GM23338 (cell line): ENCODE results near the gene SPI1. TPM values are rescaled to one million over a fixed set of nuclear protein-coding genes. Genes with fewer than 3 reads are reported as not detected.

Source experiments
- ATAC-seq: fragments of 200-7000 bp; cut with Tn5 transposase; 3 replicates; pipeline ENCODE4 v1.9.1; 2020
- DNase-seq: peaks from one replicate; pipeline ENCODE4 v3.0.0-alpha.2; 2015; ENCODE audit warnings: low spot score
- H2AFZ ChIP-seq: fragments of 200-600 bp; sonication (generic); 2 replicates; pipeline ENCODE4 v1.8.0; 2016; ENCODE audit warnings: antibody characterized with exemption, mild to moderate bottlenecking, moderate library complexity
- H3F3A ChIP-seq: fragments of 200-600 bp; sonication (generic); replicated peaks from 2 replicates; pipeline ENCODE4 v1.8.0; 2017; ENCODE audit warnings: antibody characterized with exemption, mixed run types, low read depth
- H3K27ac ChIP-seq: fragments of 200-600 bp; sonication (generic); 2 replicates; pipeline ENCODE4 v1.6.1; 2016; ENCODE audit warnings: low read depth
- H3K27me3 ChIP-seq: fragments of 200-600 bp; sonication (generic); 2 replicates; pipeline ENCODE4 v1.8.0; 2016; ENCODE audit warnings: mild to moderate bottlenecking, mixed run types, moderate library complexity; ENCODE audit not compliant: insufficient read depth
- H3K36me3 ChIP-seq: fragments of 200-600 bp; sonication (generic); 2 replicates; pipeline ENCODE4 v1.8.0; 2016; ENCODE audit warnings: mild to moderate bottlenecking; ENCODE audit not compliant: insufficient read depth
- H3K4me1 ChIP-seq: fragments of 200-600 bp; sonication (generic); 2 replicates; pipeline ENCODE4 v1.8.0; 2016; ENCODE audit warnings: mild to moderate bottlenecking, moderate library complexity; ENCODE audit not compliant: insufficient read depth
- H3K4me2 ChIP-seq: fragments of 200-600 bp; sonication (generic); 2 replicates; pipeline ENCODE4 v1.7.1; 2017; ENCODE audit warnings: mixed run types
- H3K4me3 ChIP-seq: fragments of 200-600 bp; sonication (generic); 2 replicates; pipeline ENCODE4 v1.6.1; 2016; ENCODE audit warnings: mixed run types
- H3K79me2 ChIP-seq: fragments of 200-600 bp; sonication (generic); replicated peaks from 2 replicates; pipeline ENCODE4 v1.8.0; 2017; ENCODE audit warnings: mild to moderate bottlenecking; ENCODE audit not compliant: insufficient read depth
- H3K9me2 ChIP-seq: fragments of 200-600 bp; sonication (generic); 2 replicates; pipeline ENCODE4 v1.8.0; 2017; ENCODE audit not compliant: insufficient read depth
- H4K20me1 ChIP-seq: fragments of 200-600 bp; sonication (generic); replicated peaks from 2 replicates; pipeline ENCODE4 v1.8.0; 2017; ENCODE audit warnings: mild to moderate bottlenecking; ENCODE audit not compliant: insufficient read depth
- H3K27ac Mint-ChIP-seq: 2 replicates; pipeline ENCODE4 v1.8.0; 2020; ENCODE audit warnings: inconsistent platforms, mild to moderate bottlenecking, moderate library complexity, mixed read lengths
- H3K27me3 Mint-ChIP-seq: 3 replicates; pipeline ENCODE4 v1.8.0; 2022; ENCODE audit warnings: low read depth, mild to moderate bottlenecking, moderate library complexity, mixed read lengths, inconsistent platforms; ENCODE audit not compliant: insufficient read depth, poor library complexity
- H3K36me3 Mint-ChIP-seq: 3 replicates; pipeline ENCODE4 v1.8.0; 2021; ENCODE audit warnings: low read depth, mild to moderate bottlenecking, inconsistent platforms, moderate library complexity, mixed read lengths
- H3K4me1 Mint-ChIP-seq: 3 replicates; pipeline ENCODE4 v1.8.0; 2020; ENCODE audit warnings: mild to moderate bottlenecking, inconsistent platforms, mixed read lengths
- H3K4me3 Mint-ChIP-seq: 3 replicates; pipeline ENCODE4 v1.8.0; 2021; ENCODE audit warnings: moderate library complexity, mild to moderate bottlenecking, inconsistent platforms, mixed read lengths
- H3K9me3 Mint-ChIP-seq: 3 replicates; pipeline ENCODE4 v1.8.0; 2020; ENCODE audit warnings: moderate library complexity, mild to moderate bottlenecking, inconsistent platforms, mixed read lengths
- CREB1 ChIP-seq: fragments of 250-450 bp; sonication (Bioruptor Pico); IDR thresholded peaks from 2 replicates; pipeline ENCODE4 v1.5.0; 2020; ENCODE audit warnings: low read depth, mild to moderate bottlenecking, moderate library complexity
- ETS1 ChIP-seq: IDR thresholded peaks from 2 replicates; pipeline ENCODE4 v1.6.1; 2016; ENCODE audit warnings: antibody characterized with exemption
- EZH2 ChIP-seq: fragments of 200-600 bp; sonication (generic); IDR thresholded peaks from one replicate; pipeline ENCODE4 v1.8.0; 2017; ENCODE audit warnings: antibody characterized with exemption, mild to moderate bottlenecking, low read depth; ENCODE audit not compliant: unreplicated experiment
- EZH2phosphoT487 ChIP-seq: fragments of 200-600 bp; sonication (generic); IDR thresholded peaks from one replicate; pipeline ENCODE4 v1.8.1; 2018; ENCODE audit warnings: antibody characterized with exemption; ENCODE audit not compliant: unreplicated experiment
- JUNB ChIP-seq: IDR thresholded peaks from one replicate; pipeline ENCODE4 v1.6.1; 2016; ENCODE audit warnings: antibody characterized with exemption; ENCODE audit not compliant: unreplicated experiment
- NANOG ChIP-seq: IDR thresholded peaks from 2 replicates; pipeline ENCODE4 v1.6.1; 2016; ENCODE audit warnings: antibody characterized with exemption, borderline replicate concordance
- POLR2AphosphoS5 ChIP-seq: IDR thresholded peaks from 2 replicates; pipeline ENCODE4 v1.6.1; 2016; ENCODE audit warnings: antibody characterized with exemption, low read depth
- REST ChIP-seq: IDR thresholded peaks from one replicate; pipeline ENCODE4 v1.6.1; 2018; ENCODE audit warnings: antibody characterized with exemption; ENCODE audit not compliant: unreplicated experiment
- STAT1 ChIP-seq: IDR thresholded peaks from one replicate; pipeline ENCODE4 v1.6.1; 2016; ENCODE audit warnings: antibody characterized with exemption; ENCODE audit not compliant: unreplicated experiment
- ZNF114 ChIP-seq: fragments of 250-450 bp; sonication (Bioruptor Pico); IDR thresholded peaks from 2 replicates; pipeline ENCODE4 v1.5.0; 2020; ENCODE audit warnings: mild to moderate bottlenecking, moderate library complexity
- ZNF331 ChIP-seq: fragments of 250-450 bp; sonication (Bioruptor Pico); IDR thresholded peaks from 2 replicates; pipeline ENCODE4 v1.5.0; 2020; ENCODE audit warnings: low read depth, mild to moderate bottlenecking, moderate library complexity
- polyA plus RNA-seq: library from polyadenylated mRNA; unstranded; fragments of >200 nt; fragmentation: Nextera tagmentation; extraction: Ambion mirVana; gene quantifications from 2 replicates; pipeline ENCODE4 v1.2.1, GENCODE V29; 2016
- total RNA-seq: library from RNA; depleted of rRNA; stranded (reverse); fragments of >200 nt; shearing (Covaris generic); gene quantifications from 2 replicates; pipeline ENCODE4 v1.2.3, GENCODE V29; 2014
- TF ChIP-seq, protein P1 (sequence below), 2 experiments: fragments of 200-600 bp in 1 of 2; sonication (generic) in 1 of 2; conservative IDR thresholded peaks; 2 replicates each; pipeline versions ENCODE4 v1.5.1 to v1.6.1; 2016 to 2017; ENCODE audit warnings: antibody characterized with exemption in 2 of 2, low read depth in 2 of 2, mild to moderate bottlenecking in 2 of 2, moderate library complexity in 1 of 2

SPI1 gene
- total and polyA plus RNA-seq, 2 experiments from 2014 or later: 0.23 TPM; not detected in 1

DNA sequence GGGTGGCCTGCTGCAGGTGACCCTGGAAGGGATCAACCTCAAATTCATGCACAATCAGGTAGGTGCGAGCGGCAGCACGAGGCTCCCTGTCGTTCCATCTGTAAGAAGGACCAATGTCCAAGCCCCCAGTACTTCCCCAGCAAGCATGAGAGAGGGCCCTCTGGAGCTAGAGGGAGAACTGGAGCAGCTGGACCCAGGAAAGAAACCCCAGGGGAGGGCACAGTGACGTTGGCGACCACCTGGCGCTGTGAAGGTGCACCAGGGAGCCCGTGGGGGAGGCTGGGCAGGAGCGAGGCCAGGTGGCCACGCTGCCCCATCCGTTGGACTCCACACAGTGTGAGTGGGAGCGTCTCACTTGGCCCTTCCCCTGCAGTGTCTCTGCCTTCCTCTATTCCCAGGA lies 53.8 kb downstream of the SPI1 start (continued):
- TF ChIP-seq, protein P1, sequence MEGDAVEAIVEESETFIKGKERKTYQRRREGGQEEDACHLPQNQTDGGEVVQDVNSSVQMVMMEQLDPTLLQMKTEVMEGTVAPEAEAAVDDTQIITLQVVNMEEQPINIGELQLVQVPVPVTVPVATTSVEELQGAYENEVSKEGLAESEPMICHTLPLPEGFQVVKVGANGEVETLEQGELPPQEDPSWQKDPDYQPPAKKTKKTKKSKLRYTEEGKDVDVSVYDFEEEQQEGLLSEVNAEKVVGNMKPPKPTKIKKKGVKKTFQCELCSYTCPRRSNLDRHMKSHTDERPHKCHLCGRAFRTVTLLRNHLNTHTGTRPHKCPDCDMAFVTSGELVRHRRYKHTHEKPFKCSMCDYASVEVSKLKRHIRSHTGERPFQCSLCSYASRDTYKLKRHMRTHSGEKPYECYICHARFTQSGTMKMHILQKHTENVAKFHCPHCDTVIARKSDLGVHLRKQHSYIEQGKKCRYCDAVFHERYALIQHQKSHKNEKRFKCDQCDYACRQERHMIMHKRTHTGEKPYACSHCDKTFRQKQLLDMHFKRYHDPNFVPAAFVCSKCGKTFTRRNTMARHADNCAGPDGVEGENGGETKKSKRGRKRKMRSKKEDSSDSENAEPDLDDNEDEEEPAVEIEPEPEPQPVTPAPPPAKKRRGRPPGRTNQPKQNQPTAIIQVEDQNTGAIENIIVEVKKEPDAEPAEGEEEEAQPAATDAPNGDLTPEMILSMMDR (conservative IDR thresholded peaks at IDR 0.05; ENCODE audit: low read depth in 2 of 2): no peak
- TF ChIP-seq EZH2 (no peak), NANOG (no peak), ZNF331 (CRISPR knock-in tag) (no peak), STAT1 (no peak), EZH2phosphoT487 (no peak)

- H3K4me3 ChIP-seq: no peak overlapping the region
- Mint-ChIP-seq H3K27me3 (no peaks in the 10 kb centered on the region), H3K9me3 (no peaks in the 10 kb centered on the region), H3K4me1 (no peaks in the 10 kb centered on the region), H3K27ac (no peak overlapping the region), H3K36me3 (peaks cover 32% of the 10 kb centered on the region), H3K4me3 (no peak overlapping the region)
- H3K27ac ChIP-seq: no peak overlapping the region
- DNase-seq (no peak), ATAC-seq (no peak)
- no peaks in the 10 kb centered on the region for H3K4me1 ChIP-seq
- H4K20me1 ChIP-seq: no peaks in the 10 kb centered on the region
- H3K79me2 ChIP-seq: no peaks in the 10 kb centered on the region
- H3K9me2 ChIP-seq: no peaks in the 10 kb centered on the region
- no peak overlapping the region for H3K4me2 ChIP-seq
- H3K27me3 ChIP-seq: no peaks in the 10 kb centered on the region
- H3F3A ChIP-seq: no peaks in the 10 kb centered on the region
- no peak overlapping the region for H2AFZ ChIP-seq
- H3K36me3 ChIP-seq: peaks cover 8% of the 10 kb centered on the region; the same call in 1 of the 2 replicates
- TF ChIP-seq ETS1 (no peak), STAT1 (no peak), REST (no peak), JUNB (no peak), ZNF331 (CRISPR knock-in tag) (no peak), NANOG (no peak), EZH2 (no peak), POLR2AphosphoS5 (no peak), ZNF114 (CRISPR knock-in tag) (no peak), CREB1 (no peak)
- TF ChIP-seq, protein P1 (conservative IDR thresholded peaks at IDR 0.05; ENCODE audit: low read depth in 2 of 2): no peak
Measured at GRCh38 chr11:47318166-47318565, 60.2 kb downstream of the SPI1 start.
